GM19463 (cell line): Measurements from ENCODE around the gene TNNI3K.

Experiments used
- ATAC-seq: cut with Tn5 transposase; IDR thresholded peaks from one replicate; pipeline ENCODE4 v1.9.1; 2021; ENCODE audit warnings: mild to moderate bottlenecking, moderate library complexity; ENCODE audit not compliant: unreplicated experiment

TNNI3K gene

DNA sequence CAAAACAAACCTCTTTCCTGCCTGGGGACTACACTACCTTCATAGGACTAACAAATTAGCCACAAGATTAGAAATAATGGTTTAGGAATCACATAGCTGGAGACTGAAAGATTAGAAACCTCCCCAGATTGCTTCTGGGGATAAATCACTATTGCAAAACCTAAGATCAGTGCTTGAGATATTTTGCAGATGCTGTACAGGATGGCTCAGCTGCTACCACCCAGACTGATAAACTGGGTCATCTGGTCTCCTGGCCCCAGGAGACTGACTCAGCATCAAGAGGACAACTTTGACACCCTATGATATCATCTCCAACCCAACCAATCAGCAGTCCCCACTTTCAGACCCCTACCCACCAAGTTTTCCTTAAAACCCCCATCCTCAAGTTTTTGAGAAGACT, 140.2 kb downstream of the TNNI3K start:
- no peak for ATAC-seq

DNA sequence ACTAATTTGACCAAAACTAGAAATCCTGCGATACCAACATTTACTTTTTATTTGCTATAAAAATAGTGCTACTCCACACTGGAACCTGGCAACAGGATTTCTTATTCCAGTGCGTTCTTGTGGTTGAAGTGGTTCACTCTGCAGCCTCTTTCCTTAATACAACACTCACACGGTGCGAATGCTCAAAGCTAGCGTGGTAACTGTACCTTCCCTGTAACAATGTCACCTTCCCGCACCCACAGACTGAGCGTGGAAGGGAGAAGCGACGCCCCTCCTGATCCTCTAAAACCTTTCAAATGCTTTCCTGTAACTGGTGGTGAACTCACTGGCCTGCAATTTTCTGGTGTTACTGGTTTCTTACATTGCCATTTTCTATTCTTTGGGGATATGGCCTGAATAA, 145.1 kb downstream of the TNNI3K start:
- no peak for ATAC-seq

DNA sequence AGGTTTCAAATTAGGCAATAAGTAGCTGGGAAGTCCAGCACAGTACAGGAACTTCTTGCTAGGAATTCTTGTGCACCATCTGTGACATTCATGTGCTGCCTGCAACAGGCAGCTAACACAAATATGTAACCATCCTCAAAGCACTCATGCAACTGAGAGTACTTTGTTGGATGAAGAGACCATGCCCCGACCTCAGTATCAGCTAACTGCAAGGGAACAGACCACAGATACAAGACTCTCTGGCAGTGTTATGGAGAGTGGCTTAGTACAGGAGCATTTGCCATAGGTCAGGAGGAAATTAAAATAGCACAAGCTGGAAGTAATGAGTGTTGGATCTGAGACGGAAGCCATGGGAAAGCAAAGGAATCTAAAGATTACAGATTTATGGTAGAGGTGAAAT, 153.7 kb downstream of the TNNI3K start:
- no peak for ATAC-seq

DNA sequence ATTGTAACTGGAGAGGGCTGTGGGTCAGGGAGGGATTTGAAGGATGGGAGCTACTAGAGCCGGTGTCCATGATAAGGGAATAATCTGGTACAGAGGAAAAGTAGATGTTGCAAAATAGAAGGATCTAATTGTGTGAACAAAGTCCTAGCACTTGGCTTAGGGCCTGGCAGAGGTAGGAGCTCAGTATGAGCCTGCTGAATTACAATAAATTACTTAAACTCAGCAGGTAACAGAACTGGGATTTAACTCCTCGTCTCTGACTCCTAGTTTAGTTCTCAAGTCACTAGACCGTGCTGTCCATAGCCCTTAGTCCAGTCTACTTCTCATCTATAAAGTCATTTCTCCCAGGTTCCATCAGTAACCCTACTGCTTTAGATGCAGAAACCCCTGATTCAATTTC, 157.0 kb downstream of the TNNI3K start:
- ATAC-seq: no peak

DNA sequence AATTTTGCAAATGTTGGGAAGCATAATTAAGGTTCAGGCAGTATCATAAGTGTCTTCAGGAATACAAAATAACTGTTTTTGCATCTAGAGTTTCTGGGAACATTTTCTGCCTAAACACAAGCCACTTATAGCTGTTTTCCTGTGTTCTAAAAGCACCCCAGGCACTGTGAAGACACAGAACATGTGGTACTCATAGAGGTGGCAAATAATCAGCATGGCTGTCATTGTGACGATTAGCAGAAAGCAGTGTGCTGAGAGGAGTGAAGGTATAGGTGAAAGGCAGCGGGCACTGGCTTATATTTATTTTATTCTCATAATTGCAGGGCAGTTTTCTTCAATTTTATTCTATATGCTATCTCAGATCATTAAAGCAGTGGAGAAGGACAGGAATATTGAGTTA, 157.7 kb downstream of the TNNI3K start:
- no peak for ATAC-seq

DNA sequence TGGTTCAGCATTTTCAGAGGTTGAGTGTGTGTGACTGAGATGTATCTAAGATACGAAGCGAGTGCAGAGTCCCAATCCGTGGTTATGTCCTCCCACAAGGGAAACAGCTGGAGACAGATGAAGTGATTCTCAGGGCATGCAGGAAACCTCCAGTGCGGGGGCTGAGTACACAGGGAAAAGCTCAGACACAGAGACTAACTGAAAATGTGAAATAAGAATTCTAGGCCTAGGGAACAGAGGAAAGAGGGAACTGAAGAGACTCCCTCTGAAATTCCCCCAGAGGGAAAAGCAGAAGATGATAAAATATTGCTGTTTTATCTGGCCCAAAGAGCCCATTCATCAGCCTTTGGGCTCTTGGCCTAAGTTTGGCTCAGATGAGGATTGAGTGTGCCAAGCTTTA, 160.4 kb downstream of the TNNI3K start:
- no peak for ATAC-seq

DNA sequence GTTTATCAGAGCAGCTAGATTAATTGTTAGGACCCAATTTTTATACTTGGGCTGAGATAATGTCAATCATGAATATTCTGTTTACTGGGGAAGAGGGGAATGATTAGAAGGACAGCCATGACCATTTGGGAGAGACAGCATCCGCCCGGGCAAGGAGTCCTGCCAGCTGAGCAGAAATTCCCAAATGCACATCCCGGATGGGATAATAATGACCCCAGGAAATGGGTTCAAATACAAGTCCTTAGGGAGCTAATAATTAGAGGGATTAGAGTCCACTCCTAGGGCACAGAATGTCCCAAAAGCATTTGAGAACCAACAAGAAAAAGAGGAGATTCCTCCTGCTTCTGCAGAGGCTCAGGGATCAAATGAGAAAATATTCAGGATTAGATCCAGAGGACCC, 161.3 kb downstream of the TNNI3K start:
- ATAC-seq: no peak

DNA sequence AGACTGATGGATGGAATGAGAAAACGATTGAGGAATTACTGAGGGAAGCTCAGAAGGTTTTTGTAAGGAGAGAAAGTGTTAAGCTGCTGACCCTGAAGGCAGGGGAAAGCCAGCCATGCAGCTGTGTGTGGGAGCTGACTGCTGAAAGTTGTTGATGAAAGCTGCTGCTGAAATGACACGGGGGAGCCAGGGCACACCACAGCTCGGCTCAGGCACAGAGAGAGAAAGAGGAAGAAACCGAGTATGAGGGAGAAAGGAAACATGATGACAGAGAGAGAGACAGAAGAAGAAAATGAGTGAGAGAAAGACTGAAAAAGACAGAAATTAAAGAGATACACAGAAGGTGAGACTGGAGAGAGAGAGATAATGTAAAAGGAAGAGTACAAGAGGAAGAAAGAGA, 161.7 kb downstream of the TNNI3K start:
- no peak for ATAC-seq

DNA sequence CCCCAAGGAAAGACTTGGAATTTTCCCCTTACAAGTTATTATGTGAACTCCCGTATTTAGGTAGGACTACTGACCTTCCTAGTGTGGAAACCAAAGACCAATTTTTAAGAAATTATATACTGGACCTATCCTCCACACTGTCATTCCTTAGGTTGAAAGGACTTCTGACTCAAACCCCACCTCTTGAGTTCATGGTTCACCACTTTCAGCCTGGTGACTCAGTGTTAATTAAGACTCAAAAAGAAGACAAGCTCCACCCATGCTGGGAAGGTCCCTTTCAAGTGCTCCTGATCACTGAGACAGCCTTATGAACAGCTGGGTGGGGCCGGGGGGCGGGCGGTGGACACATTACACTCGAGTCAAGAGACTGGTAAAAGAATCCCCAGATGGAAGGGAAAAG, 164.1 kb downstream of the TNNI3K start:
- ATAC-seq: peak; percentile 80

DNA sequence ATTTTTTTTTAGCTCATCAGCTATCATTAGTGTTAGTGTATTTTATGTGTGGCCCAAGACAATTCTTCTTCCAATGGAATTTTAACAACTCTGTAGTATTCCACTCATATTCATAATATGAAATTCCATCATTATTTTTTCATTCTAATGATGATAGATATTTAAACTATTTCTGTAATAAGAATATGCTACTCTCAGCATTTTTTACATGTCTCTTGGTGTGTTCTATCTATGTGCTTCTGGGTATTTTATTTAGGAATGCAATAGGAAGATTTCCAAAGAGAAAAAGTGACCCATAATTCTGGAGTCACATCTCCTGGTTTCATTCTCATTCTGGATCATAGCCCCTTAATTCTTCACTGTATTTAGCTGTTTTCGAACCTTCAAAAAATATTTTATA, 167.7 kb downstream of the TNNI3K start:
- no peak for ATAC-seq

DNA sequence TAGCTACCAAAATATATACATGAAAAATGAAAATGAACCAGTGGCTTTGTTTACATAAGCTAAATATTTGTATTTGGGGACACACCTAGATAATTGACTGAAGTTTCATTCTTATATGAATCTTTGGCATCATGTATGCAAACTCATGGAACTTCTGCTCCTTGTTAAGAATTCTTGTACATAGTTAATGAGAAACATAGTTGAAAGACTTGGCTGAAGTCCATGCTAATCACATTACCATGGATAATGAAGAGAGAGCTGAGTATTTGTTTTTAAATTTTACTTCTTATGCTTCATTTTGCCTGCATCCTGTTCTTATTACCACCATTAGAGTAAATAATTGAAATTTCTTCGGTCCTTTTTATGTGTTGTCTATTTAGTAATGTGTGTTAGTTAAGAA, 168.4 kb downstream of the TNNI3K start:
- no peak for ATAC-seq

DNA sequence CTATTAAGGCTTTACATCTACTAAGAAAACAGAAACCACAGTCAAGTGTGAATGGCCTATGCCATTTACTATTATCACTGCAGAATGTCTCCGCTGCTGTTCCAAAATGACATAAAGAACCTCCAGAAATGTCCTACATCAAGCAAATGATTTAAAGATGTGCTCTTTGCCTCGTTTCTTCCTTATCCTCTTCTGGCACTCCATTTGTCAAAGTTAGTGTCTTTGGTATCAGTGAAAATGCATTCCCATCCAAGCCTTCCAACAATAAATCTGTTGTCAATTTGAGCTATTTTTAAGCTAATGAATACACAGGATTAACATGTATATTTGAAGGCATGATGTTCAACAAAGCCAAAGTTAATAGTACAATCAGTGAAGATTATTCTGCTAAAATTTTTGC, 171.6 kb downstream of the TNNI3K start:
- ATAC-seq: no peak

DNA sequence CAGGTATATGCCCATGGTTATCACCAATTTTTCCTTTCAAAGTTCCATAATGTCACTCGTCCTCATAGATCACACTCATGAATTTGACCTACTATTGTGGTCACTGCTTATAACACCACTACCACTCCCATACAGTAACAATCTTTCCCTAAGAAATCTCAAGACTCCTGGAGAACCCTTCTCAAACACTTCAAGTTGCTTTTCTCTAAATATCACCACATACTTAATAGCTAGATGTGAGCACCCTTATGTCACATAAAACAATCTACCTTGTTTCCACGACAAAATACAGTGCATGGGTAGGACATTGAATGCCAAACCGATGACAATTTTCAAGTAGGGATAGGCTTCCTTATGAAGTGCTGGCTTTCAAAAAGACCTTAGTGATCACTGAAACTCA, 172.7 kb downstream of the TNNI3K start:
- ATAC-seq: no peak

DNA sequence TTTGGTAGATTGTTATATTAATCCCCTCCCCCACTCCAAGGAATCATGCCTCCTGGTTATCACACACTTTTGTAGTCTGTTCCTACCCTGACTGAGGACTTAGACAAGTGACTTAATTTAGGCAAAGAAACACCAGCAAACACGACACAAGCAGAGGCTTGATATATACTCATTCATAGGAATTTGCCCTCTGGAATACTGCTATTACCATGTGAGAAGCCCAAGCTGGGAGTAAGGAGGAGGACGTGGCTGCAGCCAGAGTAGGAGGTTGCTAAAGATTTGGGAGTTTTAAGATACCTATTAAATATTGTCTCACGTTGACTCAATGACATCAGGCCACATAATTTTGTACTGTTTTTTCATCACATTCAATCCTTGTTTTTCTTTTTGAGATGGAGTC, 177.1 kb downstream of the TNNI3K start:
- ATAC-seq: no peak

DNA sequence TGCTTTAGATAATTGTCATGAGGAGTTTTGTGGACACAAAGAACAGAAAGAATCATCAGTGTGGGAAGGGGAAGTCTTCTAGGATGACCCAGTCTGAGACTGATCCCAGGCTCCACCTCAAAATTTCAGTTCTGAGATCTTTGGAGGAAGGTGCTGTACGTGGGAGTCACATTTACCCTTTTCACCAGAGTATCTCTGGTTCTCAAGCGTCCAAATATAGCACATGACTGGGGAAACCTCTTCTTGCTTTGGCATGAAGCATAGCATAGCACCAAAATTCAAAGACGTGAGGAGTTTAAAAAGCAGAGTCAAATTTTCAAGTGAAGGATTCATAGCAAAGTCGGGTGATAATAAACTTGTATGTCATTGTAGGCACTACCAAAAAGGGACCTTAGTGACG, 180.7 kb downstream of the TNNI3K start:
- no peak for ATAC-seq

DNA sequence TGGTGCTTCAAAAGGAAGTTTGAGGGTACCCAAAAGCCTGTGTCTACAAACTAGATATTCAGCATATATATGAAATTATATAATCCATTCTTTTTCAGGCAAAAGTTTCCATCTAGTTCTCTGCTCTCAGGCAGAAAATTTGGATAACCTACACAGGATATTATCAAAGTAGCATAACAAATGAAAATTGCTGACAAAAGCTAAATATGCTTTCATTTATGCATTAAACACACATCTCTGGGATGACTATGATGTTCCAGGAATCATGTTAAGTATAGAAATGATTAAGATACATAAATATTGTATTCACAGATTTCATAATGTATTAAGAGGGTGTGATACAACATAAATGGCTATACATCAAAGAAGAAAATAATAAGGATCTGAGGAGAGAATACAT, 184.4 kb downstream of the TNNI3K start:
- ATAC-seq: no peak

DNA sequence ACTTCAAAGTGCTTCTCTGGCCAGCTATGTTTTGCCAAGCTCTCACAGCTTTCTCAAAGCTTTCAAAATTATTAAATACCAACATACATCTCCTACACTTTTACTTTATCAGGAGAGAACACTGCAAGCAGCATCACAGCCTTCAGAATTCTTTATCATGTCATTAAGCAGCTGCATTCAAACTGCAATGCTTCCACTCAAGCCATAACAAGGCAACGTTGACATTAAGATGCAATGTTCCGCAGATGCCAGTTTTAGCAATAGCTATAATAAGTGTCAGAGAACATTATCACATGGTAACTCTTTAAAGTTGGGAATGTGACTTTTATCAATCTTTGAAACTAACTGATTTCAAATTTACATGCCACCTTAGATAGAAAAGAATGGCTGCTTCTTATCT, 185.3 kb downstream of the TNNI3K start:
- ATAC-seq: no peak

DNA sequence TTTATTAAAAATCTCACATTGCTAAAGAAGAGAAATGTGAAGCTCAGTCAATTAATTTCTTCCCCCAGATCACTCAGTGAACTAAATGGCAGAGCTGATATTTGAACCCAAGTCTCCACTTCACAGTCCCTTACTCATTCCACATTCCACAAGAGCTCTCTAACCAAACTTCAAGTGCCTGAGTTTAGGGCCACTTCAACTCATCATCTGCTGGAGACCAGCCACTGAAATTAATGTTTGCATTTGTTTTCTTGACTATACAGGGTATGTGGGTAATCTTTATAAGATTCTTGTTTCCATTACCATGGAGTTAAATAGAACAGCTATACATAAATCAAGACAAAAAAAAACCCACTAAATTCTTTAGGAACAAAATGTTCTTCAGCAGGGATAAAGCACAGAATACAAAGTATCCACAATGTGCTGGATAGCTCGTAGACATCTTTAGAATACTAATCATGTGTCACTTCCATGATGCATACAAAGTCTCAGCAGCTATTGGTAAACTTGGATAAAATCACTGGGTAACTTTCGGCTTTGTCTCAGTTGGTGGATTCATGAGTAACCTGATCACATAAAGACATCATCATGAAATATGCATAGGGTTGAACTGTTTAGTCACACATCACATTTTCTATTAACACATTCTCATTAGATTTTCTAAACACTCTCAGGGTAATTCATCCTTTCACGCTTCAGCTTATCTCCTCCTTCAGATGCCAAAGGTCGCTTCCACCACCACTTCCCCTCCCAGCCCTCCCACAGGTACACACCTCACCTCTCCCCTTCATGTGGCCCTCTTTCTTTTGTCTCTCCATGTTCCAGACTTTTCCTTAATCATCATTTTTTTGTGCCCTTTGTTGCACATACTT, 187.5 kb downstream of the TNNI3K start:
- ATAC-seq: no peak

DNA sequence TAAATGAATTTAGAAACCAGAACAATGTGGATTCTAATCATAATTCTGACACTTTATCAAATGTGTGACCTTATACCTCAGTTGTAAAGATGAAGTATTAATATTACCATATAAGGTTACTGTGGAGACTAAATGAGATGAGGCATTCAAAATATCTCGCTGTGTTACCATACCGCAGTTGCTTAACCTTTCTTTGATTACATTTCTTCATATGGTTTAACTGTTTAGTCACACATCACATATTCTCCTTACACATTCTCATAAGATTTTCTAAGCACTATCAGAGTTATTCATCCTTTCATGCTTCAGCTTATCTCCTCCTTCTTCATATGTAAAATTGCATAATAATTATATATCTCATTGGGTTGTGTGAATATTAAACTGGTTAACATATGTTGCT, 188.3 kb downstream of the TNNI3K start:
- ATAC-seq: no peak

DNA sequence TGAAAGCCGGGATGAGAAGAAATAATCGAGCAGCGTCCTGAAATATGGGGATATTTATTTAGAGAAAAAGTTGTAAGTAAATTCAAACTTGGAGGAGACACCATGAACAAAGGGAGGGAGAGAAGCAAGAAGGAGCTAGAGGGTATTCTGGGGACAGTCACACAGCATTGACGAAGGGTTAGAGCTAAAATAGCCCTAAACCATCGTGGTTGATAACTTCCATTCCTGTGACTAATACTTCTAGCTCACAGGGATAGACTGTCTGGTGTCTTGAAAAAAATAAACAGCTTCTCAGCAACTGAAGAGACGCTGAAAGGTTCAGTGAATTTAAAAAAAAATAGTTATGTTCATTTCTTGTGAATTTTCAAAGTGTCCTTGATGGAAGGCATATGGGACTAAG, 190.5 kb downstream of the TNNI3K start:
- no peak for ATAC-seq

DNA sequence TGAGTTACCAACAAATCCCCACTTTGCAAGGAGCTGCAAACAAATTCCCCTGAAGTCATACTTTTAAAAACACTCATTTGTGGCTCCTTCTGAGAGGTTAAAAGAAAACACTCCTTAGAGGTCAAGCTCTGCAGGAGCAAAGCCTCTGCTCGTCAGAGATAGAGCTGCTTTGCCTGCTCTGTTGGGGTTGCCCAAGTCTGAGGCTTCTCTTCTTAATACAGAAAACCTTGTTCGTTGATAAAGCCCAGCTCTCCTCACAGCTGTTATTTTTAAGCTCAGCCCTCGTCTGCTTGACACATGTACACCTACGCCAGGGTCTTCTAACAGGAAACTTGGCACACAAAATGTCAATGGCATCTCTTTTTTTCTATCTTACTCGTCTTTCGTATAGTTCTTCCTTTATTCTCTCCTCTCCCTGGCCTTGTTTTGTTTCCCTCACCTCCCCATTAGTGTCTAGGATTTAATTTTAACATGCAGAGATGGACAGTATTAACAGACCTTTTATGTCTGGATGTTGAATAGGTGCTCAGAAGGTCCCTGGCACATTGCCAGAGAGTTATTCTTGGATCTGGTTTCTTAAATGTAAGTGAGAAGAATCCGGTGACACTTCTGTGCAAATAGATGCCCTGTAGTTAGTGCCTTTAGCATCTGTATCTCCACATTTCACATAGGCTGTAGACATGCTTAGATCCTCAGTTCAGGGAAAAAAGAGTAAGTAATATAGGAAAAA, 191.2 kb downstream of the TNNI3K start:
- no peak for ATAC-seq

DNA sequence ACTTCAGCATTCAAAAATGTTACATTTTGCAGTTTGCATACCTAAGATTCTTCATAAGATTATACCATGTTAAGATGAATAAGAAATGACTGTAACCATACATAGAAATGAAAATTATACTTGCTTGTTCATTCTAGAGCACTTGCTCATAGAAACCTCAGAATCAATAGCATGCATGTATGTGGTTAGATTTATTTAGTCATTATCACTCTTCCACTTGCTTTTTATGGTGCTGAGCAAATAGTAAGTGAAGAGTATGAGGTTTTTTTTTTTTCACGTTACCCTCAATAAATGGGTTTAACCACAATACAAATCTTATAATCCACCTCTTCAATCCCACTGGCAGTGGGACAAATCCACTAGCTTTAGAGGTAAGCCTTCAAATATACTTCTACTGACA, 192.5 kb downstream of the TNNI3K start:
- no peak for ATAC-seq
